Stimulated activated CD4-positive, alpha-beta T cell treated with anti-CD3 and anti-CD28 coated beads, Interleukin-4, amount 100 ng/mL, for 4 hours (primary cell): ENCODE results near the gene CD9.
"Not testable (repeated sequence)": the region's sequence is repeated elsewhere in the genome, so short reads cannot be mapped to it uniquely, and the experiment has no call there.

ENCODE experiments used
- DNase-seq, 2 experiments: peaks; one replicate each; pipeline ENCODE4 v3.0.0-alpha.2; 2020

The CD9 gene

GRCh38 chr12:6180268-6181051, 19.7 kb upstream of the CD9 start:
- no peak for DNase-seq

GRCh38 chr12:6181166-6181565, 19.0 kb upstream of the CD9 start:
- no peak for DNase-seq

GRCh38 chr12:6181583-6182278, 18.5 kb upstream of the CD9 start:
- no peak for DNase-seq

- DNase-seq, result no peak
Measured at GRCh38 chr12:6182279-6182898, 17.8 kb upstream of the CD9 start.

GRCh38 chr12:6183689-6184428, 16.3 kb upstream of the CD9 start:
- DNase-seq, result no peak

- no peak for DNase-seq
Measured at GRCh38 chr12:6185961-6186827, 14.0 kb upstream of the CD9 start.

- DNase-seq, result no peak
Measured at GRCh38 chr12:6187948-6188793, 12.0 kb upstream of the CD9 start.

GRCh38 chr12:6189028-6189427, 11.2 kb upstream of the CD9 start:
- no peak for DNase-seq

- DNase-seq, result not testable (repeated sequence)
Measured at GRCh38 chr12:6189952-6190598, 10.1 kb upstream of the CD9 start.

GRCh38 chr12:6190767-6191530, 9.3 kb upstream of the CD9 start:
- DNase-seq, result not testable (repeated sequence)

- DNase-seq, result no peak
Measured at GRCh38 chr12:6192604-6193380, 7.4 kb upstream of the CD9 start.

GRCh38 chr12:6193853-6194815, 6.1 kb upstream of the CD9 start:
- no peak for DNase-seq

GRCh38 chr12:6195665-6196535, 4.3 kb upstream of the CD9 start:
- peak; percentile 55 to 70 for DNase-seq

GRCh38 chr12:6198051-6198450, 2.1 kb upstream of the CD9 start:
- no peak for DNase-seq

- DNase-seq, result no peak
Measured at GRCh38 chr12:6198556-6198955, 1.6 kb upstream of the CD9 start.

- no peak for DNase-seq
Measured at GRCh38 chr12:6198985-6199530, 1.1 kb upstream of the CD9 start.
